Stimulated activated naive CD4-positive, alpha-beta T cell (primary cell): ENCODE results near the gene CCDC200.
"Not testable (repeated sequence)": the region's sequence is repeated elsewhere in the genome, so short reads cannot be mapped to it uniquely, and the experiment has no call there.

Source experiments
- DNase-seq, 6 experiments: peaks; one replicate each; lab custom pipeline; 2025; lab: John Stamatoyannopoulos, UW

The CCDC200 gene

GRCh38 chr17:43216369-43216761, 12.1 kb downstream of the CCDC200 start:
- no peak for DNase-seq

- DNase-seq = no peak
Measured at GRCh38 chr17:43215341-43215740, 13.1 kb downstream of the CCDC200 start.

- no peak for DNase-seq
Measured at GRCh38 chr17:43213545-43213944, 14.9 kb downstream of the CCDC200 start.

- peak in 1 of 6 experiments; percentile 25 for DNase-seq
Measured at GRCh38 chr17:43212641-43213490, 15.6 kb downstream of the CCDC200 start.

- peak; percentile 56 to 78 (median 70) for DNase-seq
Measured at GRCh38 chr17:43211480-43212402, 16.7 kb downstream of the CCDC200 start, which contains the start of gene TMEM106A. TSS of gene TMEM106A (plus strand) at chr17:43211875. CDS start at chr17:43213042, 1,167 bp downstream.

- DNase-seq = peak in 1 of 6 experiments; percentile 26
Measured at GRCh38 chr17:43211123-43211479, 17.3 kb downstream of the CCDC200 start.

GRCh38 chr17:43210576-43210975, 17.8 kb downstream of the CCDC200 start:
- DNase-seq = no peak

GRCh38 chr17:43203013-43203412, 25.4 kb downstream of the CCDC200 start:
- not testable (repeated sequence) for DNase-seq

GRCh38 chr17:43200127-43200526, 28.3 kb downstream of the CCDC200 start:
- no peak for DNase-seq

GRCh38 chr17:43199633-43200032, 28.8 kb downstream of the CCDC200 start:
- no peak for DNase-seq

GRCh38 chr17:43193251-43193650, 35.2 kb downstream of the CCDC200 start:
- no peak for DNase-seq

GRCh38 chr17:43186656-43187055, 41.8 kb downstream of the CCDC200 start:
- not testable (repeated sequence) for DNase-seq

GRCh38 chr17:43183921-43184320, 44.5 kb downstream of the CCDC200 start:
- DNase-seq = no peak

- no peak for DNase-seq
Measured at GRCh38 chr17:43176119-43176570, 52.3 kb downstream of the CCDC200 start.

- DNase-seq = no peak
Measured at GRCh38 chr17:43175213-43176118, 53.0 kb downstream of the CCDC200 start.

- DNase-seq = peak in 3 of 6 experiments; percentile 14 to 54 (median 28)
Measured at GRCh38 chr17:43171586-43172487, 56.6 kb downstream of the CCDC200 start.
